ENCODE measurements around the gene ASB1. TPM values are rescaled to one million over a fixed set of nuclear protein-coding genes. Genes with fewer than 3 reads are reported as not detected.

Gene ASB1
- total and polyA plus RNA-seq, 2 donors (not counting 1 experiment from before 2014, with no cell fraction given): 19.3 to 40.6 TPM

DNA sequence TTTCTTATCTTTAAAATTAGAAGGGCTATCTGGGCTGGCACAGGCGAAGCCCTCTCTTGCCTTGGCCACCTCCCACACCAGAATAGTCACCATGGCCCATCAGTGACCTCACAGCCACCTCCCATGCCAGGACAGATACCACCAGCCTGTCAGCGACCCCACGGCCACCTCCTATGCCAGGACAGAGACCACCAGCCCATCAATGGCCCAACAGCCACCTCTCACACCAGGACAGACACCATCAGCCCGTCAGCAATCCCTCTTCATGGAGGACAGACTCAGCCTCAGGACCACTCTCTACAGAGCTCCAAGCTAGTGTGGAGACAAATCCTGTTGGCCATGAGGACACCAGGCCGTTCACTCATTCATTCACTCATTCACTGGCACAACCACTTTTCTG is 74.6 kb downstream of the ASB1 start:
- H3K27me3 ChIP-seq (ENCODE audit: control insufficient read depth, insufficient read depth, low read length): no peaks in the 10 kb centered on the region
- H4K20me1 ChIP-seq (ENCODE audit: control insufficient read depth, extremely low read depth, insufficient read depth, low read length): no peaks in the 10 kb centered on the region
- H2AFZ ChIP-seq (ENCODE audit: low read length): no peak overlapping the region
- TF ChIP-seq EZH2 (IDR thresholded peaks at IDR 0.05; ENCODE audit: low read length, missing control alignments): no peak
- TF ChIP-seq, protein P1, sequence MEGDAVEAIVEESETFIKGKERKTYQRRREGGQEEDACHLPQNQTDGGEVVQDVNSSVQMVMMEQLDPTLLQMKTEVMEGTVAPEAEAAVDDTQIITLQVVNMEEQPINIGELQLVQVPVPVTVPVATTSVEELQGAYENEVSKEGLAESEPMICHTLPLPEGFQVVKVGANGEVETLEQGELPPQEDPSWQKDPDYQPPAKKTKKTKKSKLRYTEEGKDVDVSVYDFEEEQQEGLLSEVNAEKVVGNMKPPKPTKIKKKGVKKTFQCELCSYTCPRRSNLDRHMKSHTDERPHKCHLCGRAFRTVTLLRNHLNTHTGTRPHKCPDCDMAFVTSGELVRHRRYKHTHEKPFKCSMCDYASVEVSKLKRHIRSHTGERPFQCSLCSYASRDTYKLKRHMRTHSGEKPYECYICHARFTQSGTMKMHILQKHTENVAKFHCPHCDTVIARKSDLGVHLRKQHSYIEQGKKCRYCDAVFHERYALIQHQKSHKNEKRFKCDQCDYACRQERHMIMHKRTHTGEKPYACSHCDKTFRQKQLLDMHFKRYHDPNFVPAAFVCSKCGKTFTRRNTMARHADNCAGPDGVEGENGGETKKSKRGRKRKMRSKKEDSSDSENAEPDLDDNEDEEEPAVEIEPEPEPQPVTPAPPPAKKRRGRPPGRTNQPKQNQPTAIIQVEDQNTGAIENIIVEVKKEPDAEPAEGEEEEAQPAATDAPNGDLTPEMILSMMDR (conservative IDR thresholded peaks at IDR 0.05 in 1 of 2, IDR thresholded peaks at IDR 0.05 in 1 of 2; ENCODE audit: low read depth in 1 of 2, low read length in 2 of 2): no peak
- no peak for DNase-seq (ENCODE audit: low read depth in 2 of 2)
- H3K4me3 ChIP-seq (replicated peaks in 1 of 4; ENCODE audit: control extremely low read depth in 1 of 4, insufficient read depth in 1 of 4, low read depth in 3 of 4, low read length in 4 of 4): no peak overlapping the region
- no peaks in the 10 kb centered on the region for H3K79me2 ChIP-seq (ENCODE audit: control insufficient read depth, insufficient read depth, low read length)
- no peak overlapping the region for H3K4me2 ChIP-seq (ENCODE audit: extremely low read depth, insufficient read depth, low read length)
- H3K9ac ChIP-seq (ENCODE audit: insufficient read depth, low read length): no peak overlapping the region
- H3K4me1 ChIP-seq (ENCODE audit: control insufficient read depth, extremely low read depth, insufficient read depth, low read length): no peaks in the 10 kb centered on the region
- H3K9me3 ChIP-seq (ENCODE audit: control insufficient read depth, insufficient read depth, low read depth, low read length): no peaks in the 10 kb centered on the region
- no peaks in the 10 kb centered on the region for H3K36me3 ChIP-seq (ENCODE audit: control insufficient read depth, insufficient read depth, low read length)
- H3K27ac ChIP-seq (ENCODE audit: insufficient read depth, low read length): no peak overlapping the region

Other genes with a start within 250 kb of the ASB1 start
- 24.9 and 27.9 TPM in 2 replicates for gene ILKAP, start 223.2 kb upstream of the ASB1 start, total RNA-seq
- 31.3 and 34.6 TPM in 2 replicates for gene ILKAP, start 223.2 kb upstream of the ASB1 start, polyA plus RNA-seq
- 3.6 and 4.1 TPM in 2 replicates for gene HES6, start 186.9 kb upstream of the ASB1 start, total RNA-seq
- 0.82 and 0.91 TPM in 2 replicates for gene HES6, start 186.9 kb upstream of the ASB1 start, polyA plus RNA-seq
- 2.1 and 4.6 TPM in 2 replicates for gene PER2, start 138.3 kb upstream of the ASB1 start, total RNA-seq
- gene PER2, start 138.3 kb upstream of the ASB1 start, polyA plus RNA-seq: 1.9 and 2.6 TPM in 2 replicates
- 7.7 and 9.2 TPM in 2 replicates for gene TRAF3IP1, start 106.4 kb upstream of the ASB1 start, total RNA-seq
- gene TRAF3IP1, start 106.4 kb upstream of the ASB1 start, polyA plus RNA-seq: 3.9 and 4.9 TPM in 2 replicates